ENCODE measurements around the gene ZNF516.

Gene ZNF516

GRCh38 chr18:76318607-76319006, 176.4 kb downstream of the ZNF516 start:
- Histone ChIP-seq H3K4me1 (ENCODE audit: insufficient read depth, low read length) (no peaks in the 10 kb centered on the region), H3K9me3 (ENCODE audit: low read length) (no peaks in the 10 kb centered on the region), H3K36me3 (ENCODE audit: insufficient read depth, low read length) (no peaks in the 10 kb centered on the region), H3K4me3 (ENCODE audit: low read depth in 1 of 2, low read length in 2 of 2) (no peak overlapping the region), H3K27me3 (ENCODE audit: control insufficient read depth in 1 of 2, insufficient read depth in 2 of 2, low read length in 2 of 2) (no peaks in the 10 kb centered on the region), H3K9ac (ENCODE audit: low read length) (no peak overlapping the region), H3K27ac (ENCODE audit: low read depth, low read length) (no peak overlapping the region)

- Histone ChIP-seq H3K27ac (ENCODE audit: low read depth, low read length) (no peak overlapping the region), H3K27me3 (ENCODE audit: control insufficient read depth in 1 of 2, insufficient read depth in 2 of 2, low read length in 2 of 2) (no peaks in the 10 kb centered on the region), H3K36me3 (ENCODE audit: insufficient read depth, low read length) (no peaks in the 10 kb centered on the region), H3K4me1 (ENCODE audit: insufficient read depth, low read length) (no peaks in the 10 kb centered on the region), H3K9ac (ENCODE audit: low read length) (no peak overlapping the region), H3K9me3 (ENCODE audit: low read length) (no peaks in the 10 kb centered on the region), H3K4me3 (ENCODE audit: low read depth in 1 of 2, low read length in 2 of 2) (no peak overlapping the region)
Measured at GRCh38 chr18:76317136-76317535, 177.9 kb downstream of the ZNF516 start.

- no peak overlapping the region for H3K9ac ChIP-seq (ENCODE audit: low read length)
- no peak overlapping the region for H3K4me3 ChIP-seq (ENCODE audit: low read depth in 1 of 2, low read length in 2 of 2)
- no peaks in the 10 kb centered on the region for H3K4me1 ChIP-seq (ENCODE audit: insufficient read depth, low read length)
- no peak overlapping the region for H3K27ac ChIP-seq (ENCODE audit: low read depth, low read length)
- H3K27me3 ChIP-seq (ENCODE audit: control insufficient read depth in 1 of 2, insufficient read depth in 2 of 2, low read length in 2 of 2): no peaks in the 10 kb centered on the region
- H3K36me3 ChIP-seq (ENCODE audit: insufficient read depth, low read length): no peaks in the 10 kb centered on the region
- no peaks in the 10 kb centered on the region for H3K9me3 ChIP-seq (ENCODE audit: low read length)
Measured at GRCh38 chr18:76315722-76316230, 179.3 kb downstream of the ZNF516 start.

- Histone ChIP-seq H3K36me3 (ENCODE audit: insufficient read depth, low read length) (no peaks in the 10 kb centered on the region), H3K4me3 (ENCODE audit: low read depth in 1 of 2, low read length in 2 of 2) (no peak overlapping the region), H3K27ac (ENCODE audit: low read depth, low read length) (no peak overlapping the region), H3K9me3 (ENCODE audit: low read length) (no peaks in the 10 kb centered on the region), H3K9ac (ENCODE audit: low read length) (no peak overlapping the region), H3K4me1 (ENCODE audit: insufficient read depth, low read length) (no peaks in the 10 kb centered on the region), H3K27me3 (ENCODE audit: control insufficient read depth in 1 of 2, insufficient read depth in 2 of 2, low read length in 2 of 2) (no peaks in the 10 kb centered on the region)
Measured at GRCh38 chr18:76314496-76314895, 180.5 kb downstream of the ZNF516 start.

GRCh38 chr18:76314015-76314414, 181.0 kb downstream of the ZNF516 start:
- no peak overlapping the region for H3K4me3 ChIP-seq (ENCODE audit: low read depth in 1 of 2, low read length in 2 of 2)
- H3K9me3 ChIP-seq (ENCODE audit: low read length): no peaks in the 10 kb centered on the region
- no peak overlapping the region for H3K9ac ChIP-seq (ENCODE audit: low read length)
- H3K4me1 ChIP-seq (ENCODE audit: insufficient read depth, low read length): no peaks in the 10 kb centered on the region
- no peaks in the 10 kb centered on the region for H3K27me3 ChIP-seq (ENCODE audit: control insufficient read depth in 1 of 2, insufficient read depth in 2 of 2, low read length in 2 of 2)
- no peak overlapping the region for H3K27ac ChIP-seq (ENCODE audit: low read depth, low read length)
- no peaks in the 10 kb centered on the region for H3K36me3 ChIP-seq (ENCODE audit: insufficient read depth, low read length)
